ENCODE results near the gene TMEM115.

Gene TMEM115

GRCh38 chr3:50339485-50340146 is 19.7 kb downstream of the TMEM115 start:
- H3K27ac ChIP-seq: no peak overlapping the region
- TF ChIP-seq CTCF (IDR thresholded peaks at IDR 0.05): no peak
- no peak for TF ChIP-seq ZFX (IDR thresholded peaks at IDR 0.05; ENCODE audit: borderline replicate concordance)

DNA sequence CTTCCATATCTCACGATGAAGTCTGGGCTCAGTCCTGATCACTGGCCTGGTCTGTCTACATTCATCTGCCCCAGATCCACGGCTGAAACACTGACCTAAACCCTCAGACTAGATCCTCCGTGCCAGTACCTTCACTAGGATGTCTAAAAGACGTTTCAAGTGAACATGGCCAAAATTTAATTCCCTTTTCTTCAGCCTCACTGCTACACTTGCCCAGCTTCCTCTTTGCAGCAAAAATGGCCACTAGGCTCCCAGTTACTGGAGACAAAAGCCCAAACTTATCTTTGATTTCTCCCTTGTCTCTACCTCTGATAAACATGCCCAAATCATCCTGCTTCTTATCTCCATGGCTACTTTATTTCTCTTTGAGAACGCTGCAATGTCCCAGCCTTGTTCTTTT is 20.4 kb downstream of the TMEM115 start:
- TF ChIP-seq ZFX (IDR thresholded peaks at IDR 0.05; ENCODE audit: borderline replicate concordance) (no peak), CTCF (IDR thresholded peaks at IDR 0.05) (no peak)

DNA sequence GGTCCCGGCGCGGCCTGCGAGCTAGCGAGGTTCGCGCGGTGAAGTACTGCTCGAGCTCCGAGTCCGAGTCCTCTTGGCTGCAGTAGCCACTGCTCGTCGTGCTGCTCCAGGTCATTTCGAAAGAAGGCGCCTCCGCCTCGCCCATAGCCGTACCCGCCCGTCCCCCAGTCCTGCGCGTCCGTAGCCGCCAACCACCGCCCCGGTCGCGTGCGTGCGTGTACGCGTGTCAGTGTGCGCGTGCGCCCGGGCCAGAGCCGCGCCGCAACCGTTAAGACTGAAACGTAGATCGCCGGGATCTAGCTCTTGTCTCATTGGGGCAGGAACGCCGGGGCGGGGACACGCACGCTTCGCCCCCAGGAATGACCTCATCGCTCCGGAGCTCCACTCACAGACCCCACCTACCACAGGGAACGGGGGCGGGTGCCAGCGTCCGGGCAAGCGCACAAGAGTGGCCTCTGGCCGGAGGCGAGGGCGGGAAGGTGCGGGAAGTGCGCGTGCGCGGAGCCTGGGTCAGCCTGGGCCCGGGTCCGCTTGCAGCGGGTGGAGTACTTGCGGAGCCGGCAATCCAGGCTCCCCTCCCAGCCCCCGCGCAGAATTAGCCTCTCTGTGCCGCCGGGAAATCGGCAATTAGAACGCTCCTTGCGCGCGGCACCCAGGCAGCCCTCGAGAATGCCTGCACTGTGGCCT is 22.0 kb downstream of the TMEM115 start:
- TF ChIP-seq ZFX (IDR thresholded peaks at IDR 0.05; ENCODE audit: borderline replicate concordance) (no peak), CTCF (IDR thresholded peaks at IDR 0.05) (no peak)
- peak overlapping the region; percentile 90 for H3K27ac ChIP-seq

More for the DNA sequence above, 20.4 kb downstream of the TMEM115 start:
- peak overlapping the region; percentile 90; the same call in 1 of the 2 replicates for H3K27ac ChIP-seq

GRCh38 chr3:50336452-50337174 is 22.7 kb downstream of the TMEM115 start:
- H3K27ac ChIP-seq: peak overlapping the region; percentile 90
- TF ChIP-seq CTCF (IDR thresholded peaks at IDR 0.05): no peak
- TF ChIP-seq ZFX (IDR thresholded peaks at IDR 0.05; ENCODE audit: borderline replicate concordance): no peak

DNA sequence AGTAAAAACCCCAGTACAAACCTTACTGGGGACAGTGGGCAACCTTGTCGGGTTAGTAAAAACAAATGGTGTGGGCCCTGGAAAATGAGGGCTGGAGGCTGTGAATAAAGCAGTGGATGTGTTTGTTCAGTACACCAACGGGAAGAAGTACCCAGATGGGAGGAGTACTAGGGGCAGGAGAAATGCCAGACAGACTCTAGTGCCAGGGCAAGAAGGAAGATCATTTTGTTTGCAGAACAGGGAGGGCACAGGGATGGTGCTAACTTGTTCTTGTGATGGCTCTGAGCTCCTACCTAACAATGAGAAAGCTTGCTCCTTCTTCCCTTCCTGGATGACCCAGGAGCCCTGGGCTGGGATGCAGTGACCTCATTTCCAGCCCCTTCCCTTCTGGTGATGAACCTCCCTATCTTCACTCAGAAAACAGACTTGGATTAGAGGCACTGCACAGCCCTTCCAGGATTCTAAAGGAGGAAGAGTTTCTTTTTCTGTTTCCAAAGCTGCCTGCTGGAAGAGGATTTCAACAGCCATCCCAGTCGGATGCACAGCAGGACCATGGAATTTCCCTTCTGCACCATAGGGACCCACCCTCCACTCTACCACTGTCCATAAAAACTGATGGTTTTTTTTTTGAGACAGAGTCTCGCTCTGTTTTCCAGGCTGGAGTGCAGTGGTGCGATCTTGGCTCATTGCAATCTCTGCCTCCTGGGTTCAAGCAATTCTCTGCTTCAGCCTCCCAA is 24.8 kb downstream of the TMEM115 start:
- TF ChIP-seq ZFX (IDR thresholded peaks at IDR 0.05; ENCODE audit: borderline replicate concordance): no peak
- TF ChIP-seq CTCF (IDR thresholded peaks at IDR 0.05): no peak
- peak overlapping the region; percentile 90 for H3K27ac ChIP-seq

- no peak for TF ChIP-seq ZFX (IDR thresholded peaks at IDR 0.05; ENCODE audit: borderline replicate concordance)
- no peak for TF ChIP-seq CTCF (IDR thresholded peaks at IDR 0.05)
- H3K27ac ChIP-seq: no peak overlapping the region
Measured at GRCh38 chr3:50333744-50334328, 25.5 kb downstream of the TMEM115 start.

All from 22Rv1 (cell line).